Neural cell (in vitro differentiated cells): ENCODE measurements around the gene RIPPLY2.

Experiments
- CTCF ChIP-seq: fragments of 450-650 bp; IDR thresholded peaks from 2 replicates; pipeline ENCODE4 v1.5.1; 2014; ENCODE audit warnings: antibody characterized with exemption, mild to moderate bottlenecking, moderate library complexity; ENCODE audit not compliant: poor library complexity, severe bottlenecking
- EP300 ChIP-seq: fragments of 450-650 bp; conservative IDR thresholded peaks from 2 replicates; pipeline ENCODE4 v1.6.1; 2014; ENCODE audit warnings: antibody characterized with exemption, mild to moderate bottlenecking, moderate library complexity; ENCODE audit not compliant: poor library complexity, severe bottlenecking
- EZH2 ChIP-seq: fragments of 200-600, 300-800 bp; shearing (Covaris generic), sonication (generic); IDR thresholded peaks from 2 replicates; pipeline ENCODE4 v1.6.1; 2014; ENCODE audit warnings: antibody characterized with exemption, low read length, borderline replicate concordance, mild to moderate bottlenecking; ENCODE audit not compliant: insufficient read depth, poor library complexity, severe bottlenecking
- MXI1 ChIP-seq: fragments of 450-650 bp; conservative IDR thresholded peaks from 2 replicates; pipeline ENCODE4 v1.6.1; 2014; ENCODE audit warnings: antibody characterized with exemption, mild to moderate bottlenecking; ENCODE audit not compliant: poor library complexity, severe bottlenecking
- RAD21 ChIP-seq: fragments of 450-650 bp; conservative IDR thresholded peaks from 2 replicates; pipeline ENCODE4 v1.6.1; 2014; ENCODE audit warnings: antibody characterized with exemption, mild to moderate bottlenecking, moderate library complexity
- REST ChIP-seq: IDR thresholded peaks from 2 replicates; pipeline ENCODE4 v1.6.1; 2012; ENCODE audit warnings: borderline replicate concordance
- TAF1 ChIP-seq: IDR thresholded peaks from 2 replicates; pipeline ENCODE4 v1.6.1; 2012; ENCODE audit warnings: low read depth

- TF ChIP-seq CTCF = no peak
- no peak for TF ChIP-seq REST
- no peak for TF ChIP-seq MXI1
- TF ChIP-seq EZH2 = no peak
- TF ChIP-seq EP300 = no peak
- TF ChIP-seq RAD21 = no peak
- TF ChIP-seq TAF1 = no peak
These were observed 1.6 kb downstream of the RIPPLY2 start for GRCh38 chr6:83854766-83855165.
